WTC11 (cell line): ENCODE measurements around the gene PRIM1.

ENCODE experiments used
- CREB1 ChIP-seq: sonication (generic); formaldehyde crosslinking; IDR thresholded peaks from 2 replicates; pipeline ENCODE4 v1.8.0; 2023; ENCODE audit warnings: mild to moderate bottlenecking, missing genetic modification reagents
- CREM ChIP-seq: sonication (generic); formaldehyde crosslinking; IDR thresholded peaks from 2 replicates; pipeline ENCODE4 v1.8.1; 2022; ENCODE audit warnings: mild to moderate bottlenecking, missing genetic modification reagents, moderate library complexity
- CTCF ChIP-seq: fragments of 200-600 bp; IDR thresholded peaks from 2 replicates; pipeline ENCODE4 v1.8.0; 2022; ENCODE audit warnings: antibody characterized with exemption
- FOXP1 ChIP-seq: sonication (generic); formaldehyde crosslinking; IDR thresholded peaks from 2 replicates; pipeline ENCODE4 v1.8.0; 2022; ENCODE audit warnings: missing genetic modification reagents, mild to moderate bottlenecking, moderate library complexity, borderline replicate concordance
- FOXP4 ChIP-seq: sonication (generic); formaldehyde crosslinking; IDR thresholded peaks from 2 replicates; pipeline ENCODE4 v1.8.0; 2022; ENCODE audit warnings: mild to moderate bottlenecking, missing genetic modification reagents
- IRF2 ChIP-seq: sonication (generic); formaldehyde crosslinking; IDR thresholded peaks from 2 replicates; pipeline ENCODE4 v1.8.0; 2022; ENCODE audit warnings: low read depth, missing genetic modification reagents, borderline replicate concordance
- NFATC4 ChIP-seq: fragments of 250-450 bp; sonication (Bioruptor Pico); IDR thresholded peaks from 2 replicates; pipeline ENCODE4 v1.9.0; 2021; ENCODE audit warnings: mild to moderate bottlenecking
- NR1H2 ChIP-seq: sonication (generic); formaldehyde crosslinking; IDR thresholded peaks from 2 replicates; pipeline ENCODE4 v1.9.0; 2021; ENCODE audit warnings: mild to moderate bottlenecking, moderate library complexity, missing genetic modification reagents
- PREB ChIP-seq: sonication (generic); formaldehyde crosslinking; IDR thresholded peaks from 2 replicates; pipeline ENCODE4 v1.8.1; 2022; ENCODE audit warnings: mild to moderate bottlenecking, missing genetic modification reagents, moderate library complexity, borderline replicate concordance
- RELA ChIP-seq: sonication (generic); formaldehyde crosslinking; IDR thresholded peaks from 2 replicates; pipeline ENCODE4 v1.8.1; 2022; ENCODE audit warnings: missing genetic modification reagents, mild to moderate bottlenecking, borderline replicate concordance
- ZNF396 ChIP-seq: fragments of 250-450 bp; sonication (Bioruptor Pico); IDR thresholded peaks from 2 replicates; pipeline ENCODE4 v1.8.0; 2021; ENCODE audit warnings: mild to moderate bottlenecking, moderate library complexity, borderline replicate concordance
- TF ChIP-seq, protein P1 (sequence below): sonication (generic); formaldehyde crosslinking; IDR thresholded peaks from 2 replicates; pipeline ENCODE4 v1.8.0; 2023; ENCODE audit warnings: missing genetic modification reagents
- TF ChIP-seq, protein P2 (sequence below): sonication (generic); formaldehyde crosslinking; IDR thresholded peaks from 2 replicates; pipeline ENCODE4 v1.8.1; 2023; ENCODE audit warnings: mild to moderate bottlenecking, missing genetic modification reagents
- TF ChIP-seq, protein P3 (sequence below): fragments of 250-450 bp; sonication (Bioruptor Pico); IDR thresholded peaks from 2 replicates; pipeline ENCODE4 v1.9.0; 2021; ENCODE audit warnings: mild to moderate bottlenecking

GRCh38 chr12:56716933-56717880 is 34.9 kb downstream of the PRIM1 start:
- TF ChIP-seq FOXP1 (CRISPR knock-in tag), result no peak
- TF ChIP-seq CTCF, result no peak
- no peak for TF ChIP-seq NR1H2 (CRISPR knock-in tag)
- TF ChIP-seq, protein P1, sequence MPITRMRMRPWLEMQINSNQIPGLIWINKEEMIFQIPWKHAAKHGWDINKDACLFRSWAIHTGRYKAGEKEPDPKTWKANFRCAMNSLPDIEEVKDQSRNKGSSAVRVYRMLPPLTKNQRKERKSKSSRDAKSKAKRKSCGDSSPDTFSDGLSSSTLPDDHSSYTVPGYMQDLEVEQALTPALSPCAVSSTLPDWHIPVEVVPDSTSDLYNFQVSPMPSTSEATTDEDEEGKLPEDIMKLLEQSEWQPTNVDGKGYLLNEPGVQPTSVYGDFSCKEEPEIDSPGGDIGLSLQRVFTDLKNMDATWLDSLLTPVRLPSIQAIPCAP, result no peak
- TF ChIP-seq PREB, result no peak
- TF ChIP-seq ZNF396 (CRISPR knock-in tag), result no peak
- TF ChIP-seq, protein P2, sequence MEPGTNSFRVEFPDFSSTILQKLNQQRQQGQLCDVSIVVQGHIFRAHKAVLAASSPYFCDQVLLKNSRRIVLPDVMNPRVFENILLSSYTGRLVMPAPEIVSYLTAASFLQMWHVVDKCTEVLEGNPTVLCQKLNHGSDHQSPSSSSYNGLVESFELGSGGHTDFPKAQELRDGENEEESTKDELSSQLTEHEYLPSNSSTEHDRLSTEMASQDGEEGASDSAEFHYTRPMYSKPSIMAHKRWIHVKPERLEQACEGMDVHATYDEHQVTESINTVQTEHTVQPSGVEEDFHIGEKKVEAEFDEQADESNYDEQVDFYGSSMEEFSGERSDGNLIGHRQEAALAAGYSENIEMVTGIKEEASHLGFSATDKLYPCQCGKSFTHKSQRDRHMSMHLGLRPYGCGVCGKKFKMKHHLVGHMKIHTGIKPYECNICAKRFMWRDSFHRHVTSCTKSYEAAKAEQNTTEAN, result no peak
- no peak for TF ChIP-seq CREB1 (CRISPR knock-in tag)
- no peak for TF ChIP-seq CREM (CRISPR knock-in tag)
- no peak for TF ChIP-seq NFATC4
- TF ChIP-seq IRF2 (CRISPR knock-in tag), result no peak
- TF ChIP-seq, protein P3, sequence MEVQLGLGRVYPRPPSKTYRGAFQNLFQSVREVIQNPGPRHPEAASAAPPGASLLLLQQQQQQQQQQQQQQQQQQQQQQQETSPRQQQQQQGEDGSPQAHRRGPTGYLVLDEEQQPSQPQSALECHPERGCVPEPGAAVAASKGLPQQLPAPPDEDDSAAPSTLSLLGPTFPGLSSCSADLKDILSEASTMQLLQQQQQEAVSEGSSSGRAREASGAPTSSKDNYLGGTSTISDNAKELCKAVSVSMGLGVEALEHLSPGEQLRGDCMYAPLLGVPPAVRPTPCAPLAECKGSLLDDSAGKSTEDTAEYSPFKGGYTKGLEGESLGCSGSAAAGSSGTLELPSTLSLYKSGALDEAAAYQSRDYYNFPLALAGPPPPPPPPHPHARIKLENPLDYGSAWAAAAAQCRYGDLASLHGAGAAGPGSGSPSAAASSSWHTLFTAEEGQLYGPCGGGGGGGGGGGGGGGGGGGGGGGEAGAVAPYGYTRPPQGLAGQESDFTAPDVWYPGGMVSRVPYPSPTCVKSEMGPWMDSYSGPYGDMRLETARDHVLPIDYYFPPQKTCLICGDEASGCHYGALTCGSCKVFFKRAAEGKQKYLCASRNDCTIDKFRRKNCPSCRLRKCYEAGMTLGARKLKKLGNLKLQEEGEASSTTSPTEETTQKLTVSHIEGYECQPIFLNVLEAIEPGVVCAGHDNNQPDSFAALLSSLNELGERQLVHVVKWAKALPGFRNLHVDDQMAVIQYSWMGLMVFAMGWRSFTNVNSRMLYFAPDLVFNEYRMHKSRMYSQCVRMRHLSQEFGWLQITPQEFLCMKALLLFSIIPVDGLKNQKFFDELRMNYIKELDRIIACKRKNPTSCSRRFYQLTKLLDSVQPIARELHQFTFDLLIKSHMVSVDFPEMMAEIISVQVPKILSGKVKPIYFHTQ (CRISPR knock-in tag), result no peak
- TF ChIP-seq RELA (CRISPR knock-in tag), result no peak
- TF ChIP-seq FOXP4, result no peak
